GOT3 (cell line): ENCODE results near the gene RGPD3.
"Not testable (repeated sequence)": the region's sequence is repeated elsewhere in the genome, so short reads cannot be mapped to it uniquely, and the experiment has no call there.

Source experiments
- DNase-seq: peaks from one replicate; lab custom pipeline; 2025; ENCODE audit warnings: mixed read lengths; lab: John Stamatoyannopoulos, UW

The RGPD3 gene

GRCh38 chr2:106486551-106487385 lies 18.6 kb upstream of the RGPD3 start, which contains the start of gene CD8B2:
CD8B2 (plus strand) TSS chr2:106487364; CDS start chr2:106487427, 63 bp downstream.
- DNase-seq: not testable (repeated sequence)

GRCh38 chr2:106479563-106479962 lies 11.3 kb upstream of the RGPD3 start:
- not testable (repeated sequence) for DNase-seq

GRCh38 chr2:106477647-106478046 lies 9.4 kb upstream of the RGPD3 start:
- DNase-seq: not testable (repeated sequence)

- DNase-seq: not testable (repeated sequence)
Observed at GRCh38 chr2:106470658-106471057, 2.4 kb upstream of the RGPD3 start.

GRCh38 chr2:106467516-106467915 lies 697 bp downstream of the RGPD3 start:
- DNase-seq: not testable (repeated sequence)

- DNase-seq: not testable (repeated sequence)
Observed at GRCh38 chr2:106461882-106462281, 6.3 kb downstream of the RGPD3 start.

- DNase-seq: not testable (repeated sequence)
Observed at GRCh38 chr2:106390680-106391079, 77.5 kb downstream of the RGPD3 start.

GRCh38 chr2:106388814-106389410 lies 79.3 kb downstream of the RGPD3 start:
- not testable (repeated sequence) for DNase-seq

GRCh38 chr2:106384548-106384947 lies 83.7 kb downstream of the RGPD3 start:
- not testable (repeated sequence) for DNase-seq

GRCh38 chr2:106381867-106382266 lies 86.3 kb downstream of the RGPD3 start:
- not testable (repeated sequence) for DNase-seq

- DNase-seq: not testable (repeated sequence)
Observed at GRCh38 chr2:106379567-106379966, 88.6 kb downstream of the RGPD3 start.

GRCh38 chr2:106369182-106369581 lies 99.0 kb downstream of the RGPD3 start:
- not testable (repeated sequence) for DNase-seq

GRCh38 chr2:106366204-106366885 lies 101.9 kb downstream of the RGPD3 start:
- no peak for DNase-seq

- DNase-seq: no peak
Observed at GRCh38 chr2:106363791-106364190, 104.4 kb downstream of the RGPD3 start.

GRCh38 chr2:106362789-106363188 lies 105.4 kb downstream of the RGPD3 start:
- DNase-seq: no peak

- no peak for DNase-seq
Observed at GRCh38 chr2:106359512-106359911, 108.7 kb downstream of the RGPD3 start.

GRCh38 chr2:106358521-106358920 lies 109.7 kb downstream of the RGPD3 start:
- no peak for DNase-seq

- DNase-seq: no peak
Observed at GRCh38 chr2:106358081-106358480, 110.1 kb downstream of the RGPD3 start.

GRCh38 chr2:106356291-106356690 lies 111.9 kb downstream of the RGPD3 start:
- DNase-seq: no peak

GRCh38 chr2:106353676-106354075 lies 114.5 kb downstream of the RGPD3 start:
- no peak for DNase-seq

GRCh38 chr2:106350980-106351379 lies 117.2 kb downstream of the RGPD3 start:
- DNase-seq: no peak

- DNase-seq: no peak
Observed at GRCh38 chr2:106344302-106344701, 123.9 kb downstream of the RGPD3 start.

- no peak for DNase-seq
Observed at GRCh38 chr2:106343274-106343673, 124.9 kb downstream of the RGPD3 start.
